EL (cell line): ENCODE data around the gene NOXO1.
"Not testable (repeated sequence)": the region's sequence is repeated elsewhere in the genome, so short reads cannot be mapped to it uniquely, and the experiment has no call there.

Experiments
- DNase-seq: peaks from one replicate; pipeline ENCODE4 v3.0.0-alpha.2; 2016

Gene NOXO1

GRCh38 chr16:1978476-1979120 is 2.7 kb downstream of the NOXO1 start:
- no peak for DNase-seq

- no peak for DNase-seq
These were observed 3.4 kb downstream of the NOXO1 start for GRCh38 chr16:1977875-1978268.

- no peak for DNase-seq
These were observed 4.1 kb downstream of the NOXO1 start for GRCh38 chr16:1976951-1977874.

GRCh38 chr16:1976216-1976520 is 5.1 kb downstream of the NOXO1 start:
- DNase-seq, result no peak

GRCh38 chr16:1975432-1976215 is 5.6 kb downstream of the NOXO1 start:
- no peak for DNase-seq

GRCh38 chr16:1974157-1975070 is 6.9 kb downstream of the NOXO1 start:
- DNase-seq, result no peak

GRCh38 chr16:1973461-1974156 is 7.7 kb downstream of the NOXO1 start:
- no peak for DNase-seq

- DNase-seq, result no peak
These were observed 8.8 kb downstream of the NOXO1 start for GRCh38 chr16:1972490-1972877.

GRCh38 chr16:1971796-1972489 is 9.3 kb downstream of the NOXO1 start, which contains the start of gene TBL3:
Gene TBL3 (plus strand): TSS chr16:1972053. CDS start chr16:1972165, 112 bp downstream.
- DNase-seq, result peak; percentile 94

- DNase-seq, result no peak
These were observed 12.9 kb downstream of the NOXO1 start for GRCh38 chr16:1968146-1968953.

GRCh38 chr16:1966460-1966859 is 14.8 kb downstream of the NOXO1 start, which contains the start of gene RNF151:
Gene RNF151 (plus strand): TSS chr16:1966856. CDS start chr16:1966882, 26 bp downstream.
- no peak for DNase-seq

GRCh38 chr16:1965396-1966001 is 15.8 kb downstream of the NOXO1 start:
- DNase-seq, result no peak

- DNase-seq, result peak; percentile 98
These were observed 16.5 kb downstream of the NOXO1 start, which contains the start of gene RPS2 for GRCh38 chr16:1964506-1965395. Gene RPS2 (minus strand): TSS chr16:1964826. CDS start chr16:1964625, 201 bp downstream.

- DNase-seq, result no peak
These were observed 17.3 kb downstream of the NOXO1 start for GRCh38 chr16:1963806-1964505.

GRCh38 chr16:1962161-1963153 is 18.8 kb downstream of the NOXO1 start:
- DNase-seq, result not testable (repeated sequence)

- DNase-seq, result peak; percentile 33
These were observed 19.6 kb downstream of the NOXO1 start for GRCh38 chr16:1961651-1962067.
